Adrenal gland (tissue), 12 donors: ENCODE data around the gene FAM43B. TPM values are rescaled to one million over a fixed set of nuclear protein-coding genes. Genes with fewer than 3 reads are reported as not detected.

Experiments used
- DNase-seq, 7 donors: peaks; one replicate each; pipeline ENCODE4 v3.0.0-alpha.2; 2019 to 2020
- H3K27ac ChIP-seq, 5 donors: fragments of 200-600 bp; sonication (generic) in 4 of 5; 1 replicate in 3 of 5; 2 replicates in 2 of 5; pipeline versions ENCODE4 v1.5.1 to v1.8.0; 2016 to 2020; ENCODE audit warnings: mild to moderate bottlenecking in 1 of 5
- H3K27me3 ChIP-seq: fragments of 200-600 bp; 2 replicates; pipeline ENCODE4 v1.8.0; 2021
- H3K36me3 ChIP-seq, 2 donors: fragments of 200-600 bp; replicated peaks in 1 of 2; 1 replicate in 1 of 2; 2 replicates in 1 of 2; pipeline versions ENCODE4 v1.5.1 to v1.8.0; 2018 to 2022
- H3K4me1 ChIP-seq, 2 donors: fragments of 200-600 bp; replicated peaks in 1 of 2; 1 replicate in 1 of 2; 2 replicates in 1 of 2; pipeline versions ENCODE4 v1.5.1 to v1.8.0; 2018 to 2021
- H3K4me3 ChIP-seq, 4 donors: fragments of 200-600 bp; sonication (generic) in 3 of 4; one replicate each; pipeline ENCODE4 v1.5.1; 2016 to 2018
- H3K9me3 ChIP-seq, 3 donors: fragments of 200-600 bp; sonication (generic) in 1 of 3; replicated peaks in 1 of 3; 1 replicate in 2 of 3; 2 replicates in 1 of 3; pipeline versions ENCODE4 v1.5.1 to v1.8.0; 2016 to 2021
- POLR2A ChIP-seq, 2 donors: fragments of 450-650 bp; IDR thresholded peaks; one replicate each; pipeline ENCODE4 v1.6.1; 2017; ENCODE audit warnings: antibody characterized with exemption in 2 of 2, mild to moderate bottlenecking in 2 of 2, moderate library complexity in 1 of 2
- WGBS, 4 donors: extraction: QIAGEN DNeasy Blood & Tissue Kit in 2 of 4; methylation state at CpG; one replicate each; pipeline versions ENCODE4 v1.1.5 to v1.1.7; 2013 to 2017; 5-methylcytosine and 5-hydroxymethylcytosine counted together
- intact Hi-C, 2 donors: fragments of 100-400 bp; cut with DNase I; formaldehyde crosslinking; loops; one replicate each; pipeline versions ENCODE4 v1.14.1 to v1.15.0; 2022 to 2023
- polyA plus RNA-seq, 3 donors: library from polyadenylated mRNA; stranded (reverse); fragments of 200-250 nt in 2 of 3; fragments of 350-450 nt in 1 of 3; fragmentation: Illumina TruSeq in 1 of 3; extraction: RNeasy Lipid Tissue Mini Kit (QIAGEN cat#74804) in 1 of 3; gene quantifications; one replicate each; pipeline ENCODE4 v1.2.3, GENCODE V29; 2013 to 2014
- total RNA-seq, 9 donors: library from RNA; depleted of rRNA in 4 of 9; stranded (reverse); fragments of >200 nt in 4 of 9; fragments of 120-200 nt in 1 of 9; fragmentation: NEBNext Ultra II Directional in 1 of 9; extraction: Animal tissue kit (Norgen Biotek cat#: 25700) in 1 of 9; gene quantifications; one replicate each; pipeline versions ENCODE4 v1.1.0 to v1.2.4, GENCODE V29; 2013 to 2023
- TF ChIP-seq, protein P1 (sequence below), 6 experiments: fragments of 450-650 bp in 4 of 6; fragments of 200-600 bp in 2 of 6; sonication (generic) in 1 of 6; IDR thresholded peaks; 1 replicate in 5 of 6; 2 replicates in 1 of 6; pipeline versions ENCODE4 v1.5.1 to v1.8.0; 2016 to 2021; ENCODE audit warnings: antibody characterized with exemption in 6 of 6, mild to moderate bottlenecking in 2 of 6, moderate library complexity in 1 of 6
- donor health status: healthy with polysubstance abuse.
- donor health status: Bipolar disorder and iron deficiency.
- donor health status: DM: yes; HTN: yes; CAD: no.
- donor health status: DM: no; HTN: no; CAD: no.
- donor health status: DM: no; HTN: no; CAD: no.
- donor health status: DM: yes; HTN: yes; CAD: no.

The FAM43B gene
- total and polyA plus RNA-seq, 12 donors, result 2.2 to 67.7 (median 38.2) TPM

DNA sequence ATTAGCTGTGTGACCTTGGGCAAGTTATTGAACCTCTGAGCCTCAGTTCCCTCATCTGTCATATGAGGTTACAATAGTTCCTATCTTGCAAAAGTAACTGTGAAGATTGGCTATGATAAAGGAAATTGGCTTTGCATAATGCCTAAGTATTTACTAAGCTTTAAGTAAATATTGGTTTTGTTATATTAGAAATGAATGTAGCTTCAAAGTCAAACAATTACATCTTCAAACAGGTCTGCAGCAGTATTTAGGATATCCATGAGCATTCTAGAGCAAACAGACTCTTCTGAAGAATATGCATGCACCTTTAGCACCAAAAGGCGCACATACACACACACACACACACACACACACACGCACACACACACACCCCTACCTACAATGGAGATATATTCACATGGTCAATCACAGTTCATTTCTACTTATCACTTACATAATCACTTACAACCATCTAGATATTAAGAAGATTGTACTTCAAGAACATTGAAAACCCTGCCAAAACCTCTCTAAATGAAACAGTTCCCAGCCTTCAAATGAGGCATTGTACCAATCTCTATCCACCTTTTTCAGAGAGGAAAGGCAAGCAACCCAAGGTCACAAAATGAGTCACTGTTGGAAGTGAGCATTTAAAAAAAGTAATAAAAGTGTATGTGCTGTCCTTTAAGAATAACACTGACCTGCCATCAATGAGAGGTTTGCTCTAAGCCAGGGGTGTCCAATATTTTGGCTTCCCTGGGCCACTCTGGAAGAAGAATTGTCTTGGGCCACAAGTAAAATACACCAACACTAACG lies 13.4 kb upstream of the FAM43B start:
- intact Hi-C loops, result no loop called here
- Histone ChIP-seq H3K27me3 (no peaks in the 10 kb centered on the region), H3K4me1 (peaks cover 16 to 19% of the 10 kb centered on the region in 2 donors), H3K27ac (peak overlapping the region in 3 of 5 donors; percentile 0 to 57 (median 10)), H3K4me3 (no peak overlapping the region), H3K36me3 (no peaks in the 10 kb centered on the region), H3K9me3 (no peaks in the 10 kb centered on the region)
- peak in 4 of 7 donors; percentile 36 to 46 (median 41) for DNase-seq
- TF ChIP-seq, protein P1, sequence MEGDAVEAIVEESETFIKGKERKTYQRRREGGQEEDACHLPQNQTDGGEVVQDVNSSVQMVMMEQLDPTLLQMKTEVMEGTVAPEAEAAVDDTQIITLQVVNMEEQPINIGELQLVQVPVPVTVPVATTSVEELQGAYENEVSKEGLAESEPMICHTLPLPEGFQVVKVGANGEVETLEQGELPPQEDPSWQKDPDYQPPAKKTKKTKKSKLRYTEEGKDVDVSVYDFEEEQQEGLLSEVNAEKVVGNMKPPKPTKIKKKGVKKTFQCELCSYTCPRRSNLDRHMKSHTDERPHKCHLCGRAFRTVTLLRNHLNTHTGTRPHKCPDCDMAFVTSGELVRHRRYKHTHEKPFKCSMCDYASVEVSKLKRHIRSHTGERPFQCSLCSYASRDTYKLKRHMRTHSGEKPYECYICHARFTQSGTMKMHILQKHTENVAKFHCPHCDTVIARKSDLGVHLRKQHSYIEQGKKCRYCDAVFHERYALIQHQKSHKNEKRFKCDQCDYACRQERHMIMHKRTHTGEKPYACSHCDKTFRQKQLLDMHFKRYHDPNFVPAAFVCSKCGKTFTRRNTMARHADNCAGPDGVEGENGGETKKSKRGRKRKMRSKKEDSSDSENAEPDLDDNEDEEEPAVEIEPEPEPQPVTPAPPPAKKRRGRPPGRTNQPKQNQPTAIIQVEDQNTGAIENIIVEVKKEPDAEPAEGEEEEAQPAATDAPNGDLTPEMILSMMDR (IDR thresholded peaks at IDR 0.05), result no peak
- no peak for TF ChIP-seq POLR2A (IDR thresholded peaks at IDR 0.05)
- WGBS, 4 donors, result 45 to 56% (median 52%) methylated on average over 3 of the region's 3 CpGs

DNA sequence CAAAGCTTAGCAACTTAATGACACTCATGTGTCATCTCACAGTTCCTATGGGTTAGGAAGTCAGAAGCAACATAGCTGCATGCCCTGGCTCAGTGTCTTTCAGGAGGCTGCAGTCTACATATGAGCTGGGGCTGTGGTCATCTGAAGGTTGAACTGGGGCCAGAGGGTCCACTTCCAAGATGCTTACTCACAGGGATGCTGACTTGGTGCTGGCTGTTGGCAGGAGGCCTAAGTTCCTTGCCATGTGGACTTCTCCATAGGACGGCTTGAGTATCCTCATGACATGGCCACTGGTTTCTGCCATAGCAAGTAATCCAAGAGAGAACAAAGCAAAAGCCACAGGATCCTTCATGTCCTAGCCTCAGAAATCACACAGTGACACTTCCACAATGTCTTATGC lies 12.1 kb upstream of the FAM43B start:
- no peaks in the 10 kb centered on the region for H3K36me3 ChIP-seq
- no peak overlapping the region for H3K4me3 ChIP-seq
- no peak for DNase-seq
- 67 to 82% (median 69%) methylated on average over 1 of the region's 1 CpG; no CpG with 5 or more reads in 1 of the 4 donors for WGBS, 4 donors
- no peak overlapping the region for H3K27ac ChIP-seq
- intact Hi-C loops, result no loop called here
- no peak for TF ChIP-seq POLR2A (IDR thresholded peaks at IDR 0.05)
- TF ChIP-seq, protein P1 (IDR thresholded peaks at IDR 0.05), result no peak
- H3K4me1 ChIP-seq, result peaks cover 4 to 6% of the 10 kb centered on the region in 2 donors
- no peaks in the 10 kb centered on the region for H3K27me3 ChIP-seq
- H3K9me3 ChIP-seq, result no peaks in the 10 kb centered on the region

DNA sequence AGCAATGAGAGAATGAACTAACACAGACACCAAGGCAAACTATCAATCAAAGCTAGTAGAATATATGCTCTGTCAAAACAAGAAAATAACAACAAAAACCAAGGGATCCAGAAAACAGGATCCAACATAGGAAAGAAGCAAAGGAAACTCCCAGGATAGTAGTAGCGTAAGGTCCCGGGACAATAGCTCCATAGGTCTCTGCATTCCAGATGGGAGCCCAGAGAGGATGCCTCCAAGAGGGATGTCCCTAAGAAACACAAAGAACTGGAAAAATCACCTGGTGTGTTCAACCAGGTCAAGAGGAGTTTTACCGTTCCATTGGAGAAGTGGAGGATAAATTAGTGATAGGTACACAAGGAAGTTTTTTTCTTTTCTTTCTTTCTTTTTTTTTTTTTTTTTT lies 5.7 kb upstream of the FAM43B start:
- no peak for DNase-seq
- H3K9me3 ChIP-seq, result no peaks in the 10 kb centered on the region
- no peaks in the 10 kb centered on the region for H3K36me3 ChIP-seq
- TF ChIP-seq, protein P1 (IDR thresholded peaks at IDR 0.05), result no peak
- no peak for TF ChIP-seq POLR2A (IDR thresholded peaks at IDR 0.05)
- WGBS, 4 donors, result 87 to 95% (median 90%) methylated on average over 3 of the region's 3 CpGs
- peaks cover 9 to 10% of the 10 kb centered on the region in 2 donors for H3K4me1 ChIP-seq
- intact Hi-C loops, result no loop called here
- H3K27me3 ChIP-seq, result no peaks in the 10 kb centered on the region
- H3K27ac ChIP-seq, result no peak overlapping the region
- no peak overlapping the region for H3K4me3 ChIP-seq

DNA sequence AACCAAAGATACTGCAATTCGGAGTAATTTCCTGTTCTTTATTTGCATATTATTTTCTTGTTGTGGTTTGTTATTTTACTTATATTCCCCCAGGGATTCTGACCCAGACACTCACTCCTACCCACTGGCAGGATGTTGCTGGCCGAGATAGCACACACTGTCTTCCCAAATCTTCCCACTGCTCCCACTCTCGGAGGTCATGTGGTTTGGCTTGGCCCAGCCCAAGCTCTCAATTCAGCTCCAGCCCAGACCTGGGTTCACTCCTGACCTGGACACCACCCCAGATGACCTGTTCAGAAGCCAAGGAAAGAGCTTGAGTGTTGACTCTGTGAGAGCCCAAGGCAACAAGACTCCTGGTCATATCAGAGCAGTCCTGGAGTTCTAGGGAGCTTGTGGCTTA lies 1.2 kb upstream of the FAM43B start:
- TF ChIP-seq POLR2A (IDR thresholded peaks at IDR 0.05), result peak in 1 of 2 donors; percentile 1
- TF ChIP-seq, protein P1 (IDR thresholded peaks at IDR 0.05), result no peak
- Histone ChIP-seq H3K36me3 (no peaks in the 10 kb centered on the region), H3K4me1 (peaks cover 46 to 48% of the 10 kb centered on the region in 2 donors), H3K9me3 (no peaks in the 10 kb centered on the region), H3K4me3 (peak overlapping the region in 1 of 4 donors; percentile 54), H3K27me3 (no peaks in the 10 kb centered on the region), H3K27ac (peak overlapping the region; percentile 65 to 99 (median 95))
- intact Hi-C loops, result no loop called here
- DNase-seq, result peak in 6 of 7 donors; percentile 33 to 72 (median 60)
- 30 to 45% (median 43%) methylated on average over 3 of the region's 3 CpGs for WGBS, 4 donors
